GM19043 (cell line): ENCODE results near the gene UIMC1.

Source experiments
- ATAC-seq: cut with Tn5 transposase; IDR thresholded peaks from one replicate; pipeline ENCODE4 v1.9.1; 2021; ENCODE audit warnings: low read depth; ENCODE audit not compliant: unreplicated experiment

Gene UIMC1

DNA sequence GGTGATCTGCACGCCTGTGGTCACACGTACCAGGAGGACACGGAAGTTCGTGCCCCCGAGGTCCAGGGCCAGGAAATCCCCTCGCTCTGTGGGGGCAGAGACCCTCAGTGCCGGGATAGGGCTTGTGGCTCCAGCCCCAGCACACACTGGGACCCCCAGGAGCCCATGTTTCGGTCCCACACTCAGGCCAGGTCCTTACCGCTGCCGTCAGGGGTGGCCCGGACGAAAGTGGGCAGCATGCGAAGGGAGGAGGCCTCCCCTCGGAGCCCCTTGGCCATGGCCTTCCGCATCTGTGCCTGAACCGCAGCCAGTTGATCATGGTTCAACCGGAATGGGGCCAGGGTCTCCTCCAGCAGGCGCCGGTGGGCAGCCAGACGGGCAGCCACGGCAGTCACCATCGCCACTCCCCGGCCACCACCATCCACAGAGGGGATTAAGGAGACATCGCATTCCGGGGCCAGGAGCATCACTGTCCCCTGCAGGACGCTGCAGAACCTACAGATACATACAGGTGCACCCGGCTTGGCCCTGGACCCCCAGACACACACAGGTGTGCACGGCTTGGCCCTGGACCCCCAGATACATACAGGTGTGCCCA lies 119.2 kb downstream of the UIMC1 start:
- ATAC-seq, result no peak

DNA sequence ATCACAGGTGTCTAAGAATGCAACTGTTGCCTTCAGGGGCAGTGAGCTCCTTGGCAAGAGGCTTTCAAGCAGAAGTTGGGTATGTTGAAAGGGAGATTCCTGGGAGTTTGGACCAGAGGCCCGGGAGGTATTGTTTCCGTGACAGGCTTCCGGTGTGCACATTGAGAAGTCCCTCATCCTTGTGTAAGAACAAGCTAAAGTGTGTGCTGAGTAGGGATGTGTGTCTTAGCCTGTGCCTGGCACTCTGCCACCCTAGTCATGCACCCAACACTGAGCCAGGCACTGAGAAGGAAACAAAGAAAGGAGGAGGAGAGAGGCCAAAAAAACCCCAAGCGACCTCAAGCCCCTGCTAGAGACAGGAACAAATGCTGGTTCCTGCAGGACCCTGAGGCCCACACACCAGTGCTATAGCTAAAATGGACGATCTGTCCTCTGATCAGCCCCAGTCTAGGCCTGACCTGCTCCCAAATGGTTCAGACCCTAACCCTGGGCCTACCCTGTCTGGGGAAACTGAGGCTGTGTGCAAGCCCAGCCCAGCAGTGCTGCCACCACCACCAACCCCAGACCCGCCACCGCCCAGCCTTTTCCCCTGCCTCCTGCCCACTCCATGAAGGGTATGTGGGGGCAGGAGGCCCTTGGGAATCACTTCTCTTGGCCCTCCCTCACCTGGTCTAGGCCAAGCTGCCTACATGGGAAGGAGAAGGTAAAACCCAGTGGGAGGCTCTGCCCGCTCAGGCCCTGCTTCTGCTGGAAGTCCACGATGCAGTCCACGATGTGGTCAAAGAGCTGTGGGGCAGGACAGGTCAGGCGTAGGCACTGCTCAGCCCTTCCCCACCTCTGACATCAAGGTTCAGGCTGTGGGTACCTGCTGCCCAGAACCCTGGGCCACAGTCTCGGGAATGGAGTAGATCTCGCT lies 120.0 kb downstream of the UIMC1 start:
- no peak for ATAC-seq

DNA sequence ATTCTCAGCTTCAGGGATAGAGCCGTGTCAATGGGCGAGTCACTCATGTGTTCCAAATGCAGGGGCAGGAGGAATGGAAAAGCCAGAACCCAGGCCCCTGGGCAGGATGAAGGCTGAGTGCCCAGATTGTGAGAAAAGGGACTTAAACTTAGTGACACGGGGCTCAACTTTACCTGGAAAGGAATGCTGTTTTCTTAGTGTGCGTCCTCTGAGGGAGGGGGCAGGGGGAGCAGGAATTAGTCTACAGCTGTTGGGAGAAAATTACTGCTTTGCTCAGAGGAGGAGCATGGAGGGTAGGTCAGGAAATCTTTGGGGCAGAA lies 122.0 kb downstream of the UIMC1 start:
- ATAC-seq, result no peak

DNA sequence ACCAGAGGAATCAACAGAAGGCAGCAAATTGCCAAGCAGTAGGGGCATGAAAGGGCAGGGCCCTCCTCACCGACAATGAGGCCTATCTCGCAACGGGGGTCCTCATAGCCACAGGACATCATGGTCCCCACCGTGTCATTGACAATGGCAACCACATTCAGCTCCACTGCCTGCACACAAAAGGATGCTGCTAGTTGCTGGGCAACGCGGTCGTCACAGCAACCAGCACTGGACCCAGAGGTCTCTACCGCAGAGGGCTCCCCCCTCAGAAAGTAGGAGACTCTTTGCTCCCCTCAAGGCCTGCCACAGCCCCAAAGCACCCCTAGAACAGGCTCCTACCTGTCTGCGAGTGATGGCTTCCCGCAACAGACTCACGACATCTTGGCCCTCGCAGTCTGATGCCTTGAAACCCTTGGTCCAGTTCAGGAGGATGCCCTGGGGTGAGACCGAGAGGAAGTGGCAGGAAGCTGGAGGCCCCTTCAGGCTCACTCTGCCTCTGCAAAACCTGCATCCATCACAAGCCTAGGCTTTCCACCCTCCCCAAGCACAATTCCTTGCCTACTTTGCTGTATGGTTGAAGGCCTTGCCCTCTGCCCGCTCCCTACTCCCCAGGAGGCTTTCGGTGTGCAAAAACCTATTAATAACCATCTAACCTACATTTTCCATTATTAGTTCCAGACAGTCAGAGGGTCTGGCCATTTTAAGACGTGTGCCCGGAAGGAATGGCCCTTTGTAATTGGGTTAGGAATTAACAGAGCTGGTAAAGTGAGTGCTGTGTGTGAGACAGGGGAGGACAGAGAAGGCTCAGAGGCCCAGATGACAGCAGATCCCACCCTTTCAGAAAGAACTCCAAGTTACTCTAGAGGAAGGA lies 122.6 kb downstream of the UIMC1 start:
- ATAC-seq, result no peak

DNA sequence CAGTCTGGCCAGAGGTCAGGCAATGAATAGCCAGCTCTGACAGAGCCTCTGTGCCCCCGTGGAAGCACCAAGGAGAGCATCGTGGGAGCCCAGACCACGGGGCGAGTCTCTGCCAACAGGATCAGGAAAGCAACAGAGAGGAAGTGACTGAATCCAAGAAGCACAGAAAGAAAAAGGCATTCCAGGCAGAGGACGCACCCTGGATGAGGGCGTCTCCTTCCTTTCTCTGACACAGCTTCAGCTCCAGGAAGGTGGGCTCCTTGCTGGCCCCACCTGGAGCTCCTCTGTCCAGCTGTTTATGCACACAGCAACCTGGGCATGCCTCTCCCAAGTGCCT lies 124.0 kb downstream of the UIMC1 start:
- ATAC-seq, result no peak

DNA sequence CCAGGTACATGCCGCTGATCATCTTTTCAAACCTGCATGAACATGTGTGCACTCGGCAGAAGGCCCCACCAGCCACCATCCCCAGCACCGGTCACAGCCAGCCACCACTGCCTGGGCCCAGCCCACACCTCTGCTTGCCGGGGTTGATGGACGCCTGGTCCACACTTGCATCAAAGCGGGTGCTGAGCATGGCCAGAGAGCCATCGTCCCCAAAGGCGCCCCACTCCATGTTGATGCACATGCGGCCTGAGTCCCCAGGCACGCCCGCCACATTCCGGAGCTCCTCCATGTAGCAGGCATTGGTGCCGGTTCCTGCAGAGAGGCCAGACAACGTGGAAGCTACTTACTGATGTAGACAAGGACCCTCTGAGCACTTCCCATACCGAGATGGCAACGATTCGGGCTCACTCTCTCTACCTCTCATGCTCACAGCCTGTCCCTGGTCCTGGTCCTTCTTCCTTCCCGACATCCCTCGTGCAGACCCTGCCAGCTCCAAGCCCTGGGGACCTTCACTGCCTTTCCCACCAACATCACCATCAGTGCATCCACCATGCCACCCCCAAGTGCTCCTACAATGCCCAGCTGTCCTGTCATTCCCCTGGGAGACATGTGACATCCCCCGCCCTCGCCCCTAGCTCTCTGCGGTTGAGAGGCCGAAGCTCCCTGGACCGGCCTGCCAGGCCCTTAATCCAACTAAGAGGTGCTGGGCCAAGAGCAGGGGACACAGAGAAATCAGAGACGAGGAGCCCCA lies 124.6 kb downstream of the UIMC1 start:
- ATAC-seq, result no peak

DNA sequence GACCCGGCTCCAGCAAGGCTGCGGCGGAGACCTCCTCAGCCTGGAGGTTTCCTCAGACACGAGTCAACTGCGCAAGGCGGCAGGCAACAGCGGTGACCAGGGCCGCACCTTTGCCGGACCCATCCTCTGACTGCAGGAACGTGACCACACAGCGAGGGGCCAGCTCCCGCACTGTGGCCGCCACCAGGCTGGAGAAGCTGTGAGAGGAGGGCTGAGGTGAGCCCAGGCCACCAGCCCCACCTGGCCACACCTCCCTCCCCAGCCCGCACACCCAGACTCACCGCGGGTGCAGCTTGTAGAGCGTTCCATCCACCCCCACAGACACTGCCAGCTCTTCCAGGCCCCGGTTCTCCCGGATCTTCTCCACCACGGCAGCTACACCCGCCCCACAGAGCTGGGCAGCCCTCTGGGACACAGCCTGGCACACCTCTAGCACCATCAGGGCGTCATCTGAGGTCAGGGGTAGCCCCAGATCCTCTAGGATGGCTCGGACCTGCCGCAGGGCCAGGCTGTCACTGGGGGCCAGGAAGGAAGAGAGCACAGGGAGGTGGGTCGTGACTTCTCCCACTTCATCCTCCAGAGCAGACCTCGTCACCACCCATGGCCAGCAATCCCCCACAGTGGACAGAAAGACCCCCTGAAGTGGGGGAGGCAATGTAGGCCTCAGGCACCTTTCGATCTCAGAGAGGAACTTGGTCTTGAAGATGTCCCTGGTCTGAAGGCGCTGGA lies 125.4 kb downstream of the UIMC1 start:
- ATAC-seq, result no peak

DNA sequence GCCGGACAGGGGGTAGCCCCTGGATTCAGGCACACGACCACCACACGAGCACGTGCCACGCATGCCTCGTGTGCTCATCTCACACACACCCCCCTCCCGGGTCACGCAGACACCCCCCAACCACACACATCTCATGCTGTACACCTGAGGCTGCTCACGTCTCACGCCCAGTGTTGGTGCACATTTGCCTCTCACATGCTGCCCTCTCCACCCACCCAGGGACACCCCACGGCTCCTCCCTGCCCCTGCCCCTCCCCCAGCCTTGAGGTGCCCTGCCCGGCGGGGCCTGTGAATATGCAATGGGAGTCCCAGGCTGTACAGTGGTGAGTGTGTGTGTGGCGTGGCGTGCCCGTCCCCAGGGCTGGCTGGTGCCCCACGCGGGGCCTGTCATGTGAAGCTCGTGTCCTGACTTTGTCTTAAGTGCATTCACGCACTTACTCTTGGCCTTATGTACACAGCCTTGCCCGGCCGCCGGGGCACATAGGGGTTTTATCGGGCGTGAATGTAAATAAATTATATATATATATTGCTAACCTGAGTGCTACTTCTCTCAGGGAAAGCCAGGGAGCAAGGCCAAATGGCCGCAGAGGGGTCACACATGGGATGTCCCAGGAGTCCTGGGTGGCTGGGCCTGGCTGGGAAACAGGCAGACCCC lies 126.1 kb downstream of the UIMC1 start:
- no peak for ATAC-seq

DNA sequence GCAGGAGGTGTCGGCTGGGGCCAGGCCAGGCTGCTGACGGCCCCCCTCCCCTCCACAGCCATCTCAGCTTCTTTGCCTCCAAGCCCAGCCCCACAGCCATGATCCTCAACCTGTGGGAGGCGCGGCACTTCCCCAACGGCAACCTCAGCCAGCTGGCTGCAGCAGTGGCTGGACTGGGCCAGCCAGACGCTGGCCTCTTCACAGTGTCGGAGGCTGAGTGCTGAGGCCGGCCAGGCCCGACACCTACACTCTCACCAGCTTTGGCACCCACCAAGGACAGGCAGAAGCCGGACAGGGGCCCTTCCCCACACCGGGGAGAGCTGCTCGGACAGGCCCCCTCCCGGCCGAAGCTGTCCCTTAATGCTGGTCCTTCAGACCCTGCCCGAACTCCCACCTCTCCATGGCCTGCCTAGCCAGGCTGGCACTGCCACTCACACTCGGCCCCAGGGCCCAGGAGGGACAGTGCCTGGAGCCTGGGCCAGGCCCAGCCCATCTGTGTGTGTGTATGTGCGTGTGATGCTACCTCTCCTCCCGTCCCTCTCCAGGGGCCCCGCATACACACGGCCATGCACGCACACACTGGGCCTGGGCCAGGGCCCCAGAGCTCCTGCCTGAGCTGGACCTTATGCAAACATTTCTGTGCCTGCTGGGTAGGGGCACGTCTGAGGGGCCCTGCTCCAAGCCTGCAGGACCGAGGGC lies 126.8 kb downstream of the UIMC1 start:
- ATAC-seq, result no peak

DNA sequence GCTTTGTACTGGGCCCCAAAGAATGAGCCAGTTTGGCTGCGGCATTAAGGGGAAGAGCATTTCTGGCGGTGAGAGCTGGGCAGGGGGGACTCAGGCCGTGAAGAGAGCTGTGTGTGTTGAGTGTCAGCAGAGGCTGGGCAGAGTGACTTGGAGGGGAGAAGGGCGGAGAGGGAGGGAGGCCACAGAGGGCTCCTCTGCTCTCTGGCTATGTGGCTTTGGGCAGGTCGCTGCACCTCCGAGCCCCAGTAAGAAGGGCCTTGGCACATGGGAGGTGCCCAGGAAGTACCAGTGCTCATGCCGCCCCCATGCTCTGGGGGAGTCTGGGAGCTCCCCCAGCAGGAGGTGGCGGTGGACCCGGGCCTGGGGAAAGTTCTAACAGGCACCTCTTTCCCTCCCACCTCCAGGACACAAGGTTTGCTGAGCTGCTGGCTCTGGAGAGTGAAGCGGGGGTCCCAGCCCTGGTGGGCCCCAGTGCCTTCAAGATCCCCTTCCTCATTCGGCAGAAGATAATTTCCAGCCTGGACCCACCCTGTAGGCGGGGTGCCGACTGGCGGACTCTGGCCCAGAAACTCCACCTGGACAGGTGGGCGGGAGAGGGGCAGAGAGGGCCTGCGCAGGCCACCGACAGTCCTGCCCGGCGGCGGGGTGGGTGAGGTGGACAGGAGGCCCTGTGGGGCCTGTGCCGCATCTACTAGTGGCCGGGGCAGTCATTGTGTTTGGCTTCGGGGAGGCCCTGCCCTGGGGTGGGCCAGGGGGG lies 127.5 kb downstream of the UIMC1 start:
- ATAC-seq, result no peak

DNA sequence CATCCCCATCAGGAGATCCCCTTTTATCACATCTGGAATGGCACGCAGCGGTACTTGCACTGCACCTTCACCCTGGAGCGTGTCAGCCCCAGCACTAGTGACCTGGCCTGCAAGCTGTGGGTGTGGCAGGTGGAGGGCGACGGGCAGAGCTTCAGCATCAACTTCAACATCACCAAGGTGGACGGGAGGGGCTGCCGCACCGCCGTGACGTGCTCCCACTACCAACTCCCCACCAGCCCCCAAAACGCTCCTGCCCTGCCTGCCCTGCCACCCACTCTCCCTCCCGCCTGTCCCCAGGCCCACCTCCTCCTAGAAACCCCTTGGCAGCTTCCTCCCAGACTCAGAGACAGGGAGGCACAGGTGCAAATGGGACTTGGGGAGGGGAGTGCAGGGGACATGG lies 128.1 kb downstream of the UIMC1 start:
- no peak for ATAC-seq

DNA sequence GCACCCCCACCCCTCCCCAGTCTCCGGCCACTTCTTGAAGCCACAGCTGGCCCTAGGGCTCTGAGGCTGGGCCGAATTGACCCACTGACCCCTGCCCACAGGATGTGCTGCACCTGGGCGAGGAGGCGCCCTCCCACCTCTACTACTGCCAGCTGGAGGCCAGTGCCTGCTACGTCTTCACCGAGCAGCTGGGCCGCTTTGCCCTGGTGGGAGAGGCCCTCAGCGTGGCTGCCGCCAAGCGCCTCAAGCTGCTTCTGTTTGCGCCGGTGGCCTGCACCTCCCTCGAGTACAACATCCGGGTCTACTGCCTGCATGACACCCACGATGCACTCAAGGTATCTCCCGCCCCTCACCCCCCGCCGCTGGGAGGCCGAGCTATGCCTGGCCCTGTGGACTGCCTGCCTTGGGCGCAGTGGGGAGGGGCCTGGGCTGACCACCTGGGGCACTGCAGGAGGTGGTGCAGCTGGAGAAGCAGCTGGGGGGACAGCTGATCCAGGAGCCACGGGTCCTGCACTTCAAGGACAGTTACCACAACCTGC lies 128.7 kb downstream of the UIMC1 start:
- ATAC-seq, result no peak

DNA sequence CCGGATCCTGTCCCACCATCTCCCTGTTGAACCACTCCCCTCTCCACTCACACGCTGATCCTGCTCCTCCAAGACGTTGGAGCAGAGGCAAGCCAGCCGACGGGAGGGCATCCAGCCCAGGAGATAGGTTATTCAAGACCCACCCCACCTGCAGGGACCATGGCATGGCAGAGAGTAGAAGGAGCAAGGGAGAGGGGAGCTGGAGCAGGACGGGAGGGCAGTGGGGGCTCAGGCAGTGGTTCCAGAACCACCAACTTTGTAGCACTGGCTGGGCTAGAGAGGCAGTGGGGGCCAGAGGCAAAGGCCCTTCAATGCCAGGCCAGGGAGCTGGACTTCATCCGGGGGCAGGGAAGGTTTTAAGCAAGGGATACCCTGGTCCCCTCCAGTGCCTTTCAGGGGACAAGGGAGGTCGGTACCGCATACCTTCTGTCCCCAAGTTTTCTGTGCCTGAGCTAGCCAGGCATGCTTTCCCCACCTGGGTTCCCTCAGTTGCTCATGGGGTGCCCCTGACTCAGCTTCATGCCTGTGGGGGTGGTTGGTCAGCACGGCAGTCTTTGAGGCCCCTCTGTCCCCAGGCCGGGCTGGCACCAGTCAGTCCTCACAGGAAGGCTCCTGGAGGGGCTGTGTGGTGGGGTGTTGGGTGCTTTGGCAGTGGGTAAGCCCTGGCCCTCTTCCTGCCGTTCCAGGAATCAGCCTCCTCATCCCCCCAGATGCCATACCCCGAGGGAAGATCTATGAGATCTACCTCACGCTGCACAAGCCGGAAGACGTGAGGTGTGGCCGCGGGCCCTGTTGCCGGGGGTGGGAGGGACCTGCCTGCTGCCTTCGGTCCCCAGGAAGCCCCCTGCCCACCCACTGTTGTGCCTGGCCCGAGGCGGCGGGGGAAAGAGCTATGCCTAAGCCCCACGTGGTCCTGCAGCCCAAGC lies 129.8 kb downstream of the UIMC1 start:
- no peak for ATAC-seq

DNA sequence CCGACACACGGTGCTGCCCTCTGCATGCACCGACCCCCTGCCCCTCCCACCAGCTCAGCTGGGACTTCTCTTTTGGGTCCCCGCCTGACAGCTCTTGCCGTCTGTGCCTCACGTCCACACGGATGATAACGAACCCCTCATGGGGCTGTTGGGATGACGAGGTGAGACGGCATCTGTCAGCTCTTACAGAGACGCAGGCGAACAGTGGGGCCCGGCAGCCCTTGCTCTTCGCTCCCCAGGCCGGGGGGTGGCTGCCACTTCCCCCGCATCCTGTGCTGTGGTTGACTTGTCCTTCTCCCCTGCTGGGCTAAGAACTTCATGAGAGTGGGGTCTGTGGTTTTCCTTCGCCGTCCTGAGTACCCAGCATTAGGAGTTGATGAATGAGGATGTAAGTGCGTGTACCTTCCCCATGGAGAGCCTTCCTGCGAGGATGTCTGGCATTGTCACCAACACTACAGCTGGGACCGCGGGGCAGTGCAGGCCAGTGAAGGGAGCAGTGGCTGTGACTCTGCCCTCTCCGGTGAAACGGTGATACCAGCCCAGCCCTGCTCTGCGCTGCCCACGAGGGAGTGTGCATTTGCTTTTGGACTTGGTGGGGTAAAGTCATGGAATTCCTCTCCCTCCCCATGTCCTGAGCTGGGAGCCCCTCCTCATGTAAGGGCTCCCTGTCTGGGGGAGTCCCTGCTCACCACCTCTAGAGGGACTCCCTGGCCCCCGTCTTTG lies 130.6 kb downstream of the UIMC1 start:
- ATAC-seq, result no peak

DNA sequence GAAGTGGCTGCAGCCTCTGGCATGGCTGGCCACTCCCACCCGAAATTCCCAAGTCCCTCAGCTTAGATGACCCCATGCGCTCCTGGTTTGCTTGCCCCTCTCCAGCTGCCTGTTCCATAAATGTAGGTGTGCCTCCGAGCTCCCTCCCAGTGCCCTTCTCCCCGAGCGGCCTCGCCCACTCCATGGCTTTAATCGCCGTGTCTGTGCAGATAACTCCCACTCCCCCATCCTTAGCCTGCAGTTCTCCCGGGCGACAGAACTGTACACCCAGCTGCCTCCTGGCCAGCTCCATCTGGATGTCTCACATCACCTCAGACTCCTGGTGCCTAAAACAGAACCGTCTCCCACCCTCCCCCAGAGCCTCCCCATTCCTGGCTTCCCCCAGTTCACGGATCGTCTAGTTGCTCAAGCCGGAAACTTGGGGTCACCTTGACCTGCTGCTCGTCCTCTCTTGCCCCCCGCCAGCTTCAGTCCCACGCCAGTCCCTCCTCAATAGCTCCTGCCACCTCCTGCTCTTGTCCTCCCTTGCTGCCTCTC lies 131.5 kb downstream of the UIMC1 start:
- no peak for ATAC-seq

DNA sequence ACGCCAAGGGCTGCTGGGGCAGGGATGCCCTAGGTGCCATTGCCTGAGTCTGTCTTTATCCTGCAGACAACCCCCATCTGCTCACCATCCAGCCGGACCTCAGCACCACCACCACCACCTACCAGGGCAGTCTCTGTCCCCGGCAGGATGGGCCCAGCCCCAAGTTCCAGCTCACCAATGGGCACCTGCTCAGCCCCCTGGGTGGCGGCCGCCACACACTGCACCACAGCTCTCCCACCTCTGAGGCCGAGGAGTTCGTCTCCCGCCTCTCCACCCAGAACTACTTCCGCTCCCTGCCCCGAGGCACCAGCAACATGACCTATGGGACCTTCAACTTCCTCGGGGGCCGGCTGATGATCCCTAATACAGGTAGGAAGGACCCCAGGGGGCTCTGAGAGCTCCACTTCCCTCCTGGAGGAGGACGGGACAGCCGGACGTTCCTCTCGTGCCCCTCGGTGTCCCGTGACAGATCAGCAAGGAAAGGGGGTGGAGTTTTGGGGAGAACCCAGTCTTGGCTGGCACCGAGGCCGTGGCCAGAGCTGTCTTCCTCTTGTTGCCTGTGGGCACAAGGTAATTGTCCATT lies 132.3 kb downstream of the UIMC1 start:
- no peak for ATAC-seq
